CD4-positive, alpha-beta T cell treated with Interleukin-4 for 1 hour (primary cell): ENCODE measurements around the gene TSPAN6.

Experiments
- DNase-seq, 2 donors: peaks; one replicate each; pipeline ENCODE4 v3.0.0-alpha.2; 2020 to 2022

The TSPAN6 gene, protein sequence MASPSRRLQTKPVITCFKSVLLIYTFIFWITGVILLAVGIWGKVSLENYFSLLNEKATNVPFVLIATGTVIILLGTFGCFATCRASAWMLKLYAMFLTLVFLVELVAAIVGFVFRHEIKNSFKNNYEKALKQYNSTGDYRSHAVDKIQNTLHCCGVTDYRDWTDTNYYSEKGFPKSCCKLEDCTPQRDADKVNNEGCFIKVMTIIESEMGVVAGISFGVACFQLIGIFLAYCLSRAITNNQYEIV

DNA sequence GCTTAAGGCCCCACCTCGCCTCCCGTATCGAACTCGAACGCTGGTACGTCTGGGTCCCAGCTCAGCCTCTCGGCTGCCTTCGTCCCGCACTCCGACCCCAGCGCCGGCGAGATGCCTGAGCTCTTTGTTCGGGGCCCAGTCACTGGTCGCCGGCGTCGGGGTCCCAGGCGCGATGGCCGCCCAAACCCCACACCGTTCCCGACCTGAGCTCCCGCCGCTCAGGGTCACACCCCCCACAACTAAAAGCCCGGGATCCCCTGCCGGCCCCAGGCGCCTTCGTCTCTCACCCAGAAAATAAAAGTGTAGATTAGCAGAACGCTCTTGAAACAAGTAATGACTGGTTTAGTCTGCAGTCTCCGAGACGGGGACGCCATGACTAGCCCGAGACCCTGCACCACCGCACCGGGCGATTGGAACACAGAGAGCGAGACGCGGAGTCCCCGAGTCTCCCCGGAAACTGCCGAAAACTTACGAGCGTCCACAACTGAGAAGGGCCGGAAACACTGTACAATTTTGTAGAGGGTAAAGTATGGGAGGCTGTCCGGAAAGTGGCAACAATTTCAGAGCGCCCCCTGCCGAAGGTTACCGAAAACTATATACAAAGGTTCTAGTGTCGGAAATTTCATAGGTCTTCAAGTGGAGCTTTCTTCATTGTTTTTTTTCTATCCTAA is at the start of gene TSPAN6:
TSS of gene TSPAN6 (minus strand) at position 486 of the 671 bp plus-strand sequence. CDS start at position 374, 112 bp downstream.
- DNase-seq: peak; percentile 78 to 79

DNA sequence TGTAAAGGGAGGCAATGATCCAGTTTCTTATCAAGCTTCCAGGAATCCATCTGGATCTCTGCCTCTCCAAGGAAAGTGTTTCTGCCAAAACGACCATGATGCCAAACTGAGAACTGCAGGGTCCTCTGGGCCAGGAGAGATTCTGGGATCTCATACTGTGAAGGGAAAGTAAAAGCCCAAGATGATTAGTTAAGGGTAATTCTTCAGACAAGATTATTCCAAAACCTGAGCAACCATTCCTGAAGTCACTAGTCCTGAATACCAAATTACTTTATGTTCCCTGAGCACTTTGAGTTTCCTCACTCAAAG is 49.3 kb upstream of the TSPAN6 start:
- DNase-seq: no peak

DNA sequence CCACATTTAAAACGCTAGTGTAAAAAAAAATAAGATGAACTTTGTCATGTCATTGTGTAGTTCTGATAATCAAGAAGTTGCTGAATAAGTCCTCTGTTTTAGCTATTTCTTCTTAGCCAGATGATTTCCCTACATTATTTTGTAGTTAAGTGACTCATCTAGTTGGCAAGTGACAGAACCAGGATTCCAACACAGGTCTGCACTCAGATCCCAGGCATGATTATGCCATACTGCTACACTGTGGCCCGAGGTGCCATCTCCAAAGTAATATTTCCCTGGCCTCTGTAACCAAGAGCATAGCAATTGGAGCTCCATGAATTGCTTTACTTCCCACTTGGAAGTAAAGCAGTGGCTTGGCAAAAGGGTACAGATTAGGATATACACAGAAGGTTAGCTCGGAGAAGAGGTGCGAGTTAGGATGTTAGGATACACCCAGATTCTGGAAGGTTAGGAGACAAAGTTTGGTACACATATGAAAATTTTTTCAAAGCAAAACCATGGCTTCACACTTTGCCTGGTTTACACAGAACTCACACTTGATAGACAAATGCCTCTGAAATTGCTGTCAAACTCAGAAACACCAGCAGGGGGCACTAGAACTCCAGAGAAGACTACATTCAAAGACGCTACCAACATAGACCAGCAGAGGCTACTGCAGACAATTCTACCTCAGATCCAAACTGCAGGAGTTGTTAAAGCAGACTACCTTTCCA is 48.8 kb upstream of the TSPAN6 start:
- peak; percentile 66 to 69 for DNase-seq

DNA sequence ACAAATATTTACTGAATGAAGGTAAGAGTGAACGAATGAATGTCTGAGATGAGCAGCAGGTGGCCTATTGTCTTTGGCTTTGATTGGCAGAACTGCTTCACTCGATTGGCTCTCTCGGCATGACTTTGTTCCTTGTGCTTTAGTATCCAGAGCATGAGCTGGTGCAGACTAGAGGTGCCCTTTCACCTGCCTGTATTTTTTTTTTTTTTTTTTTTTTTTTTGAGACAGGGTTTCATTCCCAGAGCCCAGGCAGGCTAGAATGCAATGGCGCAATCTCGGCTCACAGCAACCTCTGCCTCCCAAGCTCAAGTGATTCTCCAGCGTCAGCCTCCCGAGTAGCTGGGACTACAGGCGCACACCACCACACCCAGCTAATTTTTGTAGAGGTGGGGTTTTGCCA is 46.3 kb upstream of the TSPAN6 start:
- DNase-seq: no peak

DNA sequence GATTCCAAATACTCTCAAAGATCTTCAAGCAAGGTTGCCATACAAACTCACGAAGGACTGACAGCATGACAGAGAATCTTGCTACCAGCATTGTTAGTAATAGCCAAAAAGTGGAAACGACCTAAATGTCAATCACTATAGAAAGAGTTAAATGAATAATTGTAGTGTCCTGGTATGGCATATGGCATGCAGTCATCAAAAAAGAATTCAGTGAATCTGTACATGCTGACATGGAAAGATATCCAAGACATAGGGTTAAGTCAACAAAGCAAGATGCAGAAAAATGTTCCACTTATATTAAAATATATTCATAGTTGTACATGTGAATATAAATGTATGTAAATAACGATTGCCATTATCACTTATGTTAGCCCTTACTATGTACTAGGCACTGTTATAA is 45.0 kb upstream of the TSPAN6 start:
- no peak for DNase-seq

DNA sequence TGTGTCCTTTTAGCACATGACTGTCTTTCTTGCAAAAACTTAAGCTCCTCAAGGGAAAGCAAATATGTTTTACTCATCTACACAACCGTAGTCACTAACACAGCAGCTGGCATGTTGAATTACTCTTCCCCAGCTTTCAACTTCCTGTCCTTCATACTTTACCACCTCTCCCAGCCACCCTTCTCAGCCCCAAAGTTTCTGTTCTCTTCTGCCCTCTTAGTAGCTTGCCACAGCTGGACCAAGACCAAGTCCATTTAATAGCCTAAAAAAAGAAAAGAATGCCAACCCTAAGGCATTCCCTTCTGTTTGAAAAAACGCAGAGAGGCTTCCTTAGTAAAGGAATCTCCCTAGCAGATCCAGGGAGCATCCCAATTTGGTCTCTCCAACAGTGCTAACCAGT is 44.1 kb upstream of the TSPAN6 start:
- no peak for DNase-seq

DNA sequence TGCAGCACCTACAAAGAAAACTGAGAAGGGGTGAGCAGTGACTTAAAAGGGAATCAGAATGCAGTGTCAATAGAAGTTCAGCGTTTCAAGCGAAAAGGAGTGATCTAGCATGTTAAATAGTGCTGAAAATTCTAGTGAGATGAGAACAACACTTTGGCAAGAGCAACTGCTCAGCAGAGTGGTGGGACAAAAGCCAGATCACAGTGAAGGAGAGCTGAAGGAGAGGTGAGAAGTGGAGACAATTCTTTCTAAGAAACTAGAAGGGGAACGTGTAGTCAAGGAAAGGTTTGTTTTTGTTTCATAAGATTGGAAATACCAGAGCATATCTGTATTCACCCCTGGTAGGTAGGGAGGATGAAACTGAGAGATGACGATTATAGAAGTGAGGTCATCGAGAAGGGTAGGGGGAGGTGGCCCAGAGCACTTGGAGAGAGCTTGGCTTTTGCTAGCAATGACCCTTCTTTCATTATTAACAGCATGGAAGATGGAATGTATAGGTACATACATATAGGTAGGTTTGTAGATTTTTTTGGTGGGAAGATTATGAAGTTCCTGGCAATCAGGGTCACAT is 41.1 kb upstream of the TSPAN6 start:
- DNase-seq: no peak

DNA sequence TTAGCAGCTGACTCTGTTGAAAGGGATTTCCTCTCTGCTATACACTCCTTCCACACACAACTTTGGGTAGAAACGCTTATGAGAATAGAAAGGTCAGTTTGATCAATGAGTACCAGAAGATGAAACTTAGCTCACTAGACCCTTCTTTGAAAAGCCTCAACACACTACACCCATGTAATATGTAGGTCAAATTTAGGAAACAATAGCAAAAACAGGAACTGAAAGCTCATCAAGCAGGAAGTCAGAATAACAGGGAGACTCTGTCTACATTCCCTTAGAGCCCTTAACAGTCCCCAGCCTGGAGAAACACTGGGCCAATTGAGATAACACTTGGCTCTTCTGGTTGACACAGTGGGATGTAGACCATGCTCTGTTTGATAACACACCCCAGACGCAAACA is 38.1 kb upstream of the TSPAN6 start:
- no peak for DNase-seq

DNA sequence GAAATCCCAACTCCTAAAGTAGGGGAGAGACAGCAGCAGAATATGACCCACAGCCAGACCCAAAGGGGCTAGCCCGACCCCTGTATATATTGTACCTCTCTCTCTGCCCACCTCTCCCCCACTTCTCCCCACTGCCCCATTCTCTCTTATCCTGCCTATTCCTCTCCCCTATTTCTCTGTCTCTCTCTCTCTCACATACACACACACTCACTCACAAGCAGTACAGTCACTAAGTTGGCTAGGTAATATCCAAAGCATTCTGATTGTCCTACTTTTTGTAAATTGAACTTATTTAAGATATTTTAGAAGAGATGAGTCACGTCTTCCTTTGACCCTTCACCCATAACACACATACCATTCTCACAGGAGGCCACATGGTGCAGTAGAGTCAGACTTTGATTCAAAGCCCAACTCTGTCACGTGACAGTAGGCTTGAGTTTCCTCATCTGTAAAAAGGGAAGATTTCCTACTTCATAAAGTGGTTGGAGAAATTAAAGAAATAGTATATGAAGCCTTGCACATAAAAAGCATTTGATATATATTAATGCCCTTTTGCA is 36.9 kb upstream of the TSPAN6 start:
- DNase-seq: no peak

DNA sequence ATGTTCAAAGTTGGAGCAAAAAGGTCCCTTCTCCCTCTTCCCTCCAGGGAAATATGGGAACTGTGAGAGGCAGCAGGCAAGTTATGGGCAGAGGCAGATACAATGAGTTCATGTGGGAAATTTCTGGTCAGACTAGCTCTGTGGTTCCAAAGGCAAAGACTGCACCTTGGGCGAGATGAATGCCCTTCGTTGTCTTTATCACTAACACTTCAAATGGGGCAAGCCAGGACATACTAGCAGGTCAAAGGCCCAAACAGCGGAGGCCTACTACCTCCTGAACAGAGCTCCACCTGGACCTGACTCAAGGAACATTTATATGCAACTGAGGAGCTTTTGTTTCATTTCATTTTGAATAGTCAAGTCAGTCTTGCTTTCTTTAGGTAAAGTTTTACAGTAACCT is 36.4 kb upstream of the TSPAN6 start:
- no peak for DNase-seq

DNA sequence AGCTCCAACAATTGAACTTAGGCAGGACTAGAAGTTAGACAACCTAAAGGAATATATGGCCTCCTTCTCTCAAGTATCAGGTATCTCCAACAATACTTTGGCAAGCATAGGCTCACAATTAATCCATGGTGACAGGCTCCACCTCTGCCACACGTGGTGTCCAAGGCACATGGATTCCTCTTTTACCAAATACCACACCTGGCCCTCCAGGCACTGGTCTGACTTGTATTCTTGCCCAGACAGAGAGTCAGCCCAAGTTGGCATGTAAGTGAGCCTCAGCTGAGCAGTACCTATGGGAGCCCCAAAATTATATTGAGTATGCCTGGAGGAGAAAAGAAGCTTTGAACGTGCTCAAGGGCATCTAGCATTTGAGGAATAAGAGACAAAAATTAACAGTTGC is 27.0 kb upstream of the TSPAN6 start:
- DNase-seq: no peak

DNA sequence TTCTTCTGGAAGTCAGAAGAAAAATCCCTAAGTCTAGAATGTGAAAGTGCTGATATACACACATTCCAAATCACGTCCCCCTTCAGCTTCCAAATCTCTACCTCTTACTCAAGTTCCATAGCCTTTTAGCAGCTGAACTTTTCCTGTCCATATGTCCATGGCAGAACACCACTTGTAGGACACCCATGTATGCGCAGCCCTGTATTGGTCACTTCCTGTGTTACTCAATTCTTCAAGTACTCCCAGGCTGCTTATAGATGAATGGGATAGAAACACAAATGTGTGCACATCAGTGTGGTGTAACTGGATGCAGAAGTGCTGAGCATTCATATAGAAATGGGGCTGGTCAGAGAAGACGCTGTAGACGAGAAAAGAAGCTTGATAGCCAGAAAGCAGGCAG is 26.2 kb upstream of the TSPAN6 start:
- DNase-seq: no peak

DNA sequence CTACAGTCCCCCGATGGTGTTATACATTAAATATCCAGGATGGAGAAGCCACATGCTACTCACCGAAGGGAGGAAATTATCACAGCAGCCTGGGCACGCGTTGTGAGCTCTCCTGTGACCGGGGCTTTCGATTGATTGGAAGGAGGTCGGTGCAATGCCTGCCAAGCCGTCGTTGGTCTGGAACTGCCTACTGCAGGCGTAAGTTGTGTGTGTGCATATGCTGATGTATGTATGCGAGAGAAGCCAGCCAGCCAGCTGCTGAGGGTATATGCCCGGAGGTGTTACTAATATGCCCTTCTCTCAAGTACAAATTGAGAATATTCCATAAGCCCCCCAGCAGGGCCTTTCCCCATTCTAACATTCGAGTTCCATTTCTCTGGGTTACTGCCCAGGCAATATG is 25.6 kb upstream of the TSPAN6 start:
- DNase-seq: no peak

DNA sequence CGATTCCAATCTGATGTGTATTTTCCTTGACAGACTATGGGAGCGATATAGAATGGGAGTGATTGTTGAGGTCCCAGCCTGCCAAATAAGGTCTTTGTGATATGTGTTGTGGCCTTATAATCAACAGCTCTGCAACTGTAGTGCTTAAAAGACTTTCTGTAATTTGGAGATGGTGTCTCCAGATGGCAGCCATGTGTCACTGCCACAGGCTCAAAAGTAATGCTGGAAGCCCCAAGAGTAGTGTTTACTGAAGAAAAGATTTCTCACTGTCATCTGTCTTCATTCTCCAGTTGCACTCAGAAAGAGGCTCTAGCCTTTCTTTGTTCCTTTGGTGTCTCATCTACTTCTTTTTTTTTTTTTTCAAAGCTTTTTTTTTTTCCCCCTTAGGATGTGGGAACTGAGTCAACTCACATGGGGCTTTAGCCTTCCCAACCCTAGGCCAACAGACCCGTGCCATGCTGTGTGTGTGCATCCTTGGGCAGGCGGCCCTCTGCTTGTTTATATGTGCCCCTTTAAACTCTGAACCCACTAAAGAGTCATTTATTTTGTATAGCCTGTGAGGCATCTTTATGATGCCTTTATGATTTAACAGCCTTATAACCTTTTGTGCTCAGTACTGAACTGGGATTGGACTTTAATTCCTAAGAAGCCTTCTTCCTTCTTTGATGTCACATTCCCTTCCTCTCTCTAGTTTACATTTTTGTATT is 23.0 kb upstream of the TSPAN6 start:
- no peak for DNase-seq

DNA sequence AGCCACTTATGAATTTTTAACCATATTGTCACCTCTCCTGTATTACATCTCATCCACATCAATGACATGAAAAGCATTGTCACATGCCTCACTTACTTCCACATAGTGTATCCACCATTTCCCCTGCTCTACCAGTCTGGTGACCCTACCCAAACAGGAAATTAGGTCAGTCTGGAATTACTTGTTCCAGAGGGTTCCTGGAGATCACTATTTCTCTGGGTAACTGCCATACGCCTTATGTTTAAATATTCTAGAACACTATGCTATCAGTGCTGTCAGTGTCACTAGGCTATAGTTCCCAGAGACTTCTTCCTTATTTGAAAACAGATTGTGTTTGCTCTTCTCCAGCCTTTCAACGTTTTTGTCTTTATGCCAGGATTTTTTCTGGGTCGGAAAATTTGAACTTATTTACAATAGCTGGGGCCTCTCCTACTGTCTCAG is 22.4 kb upstream of the TSPAN6 start:
- DNase-seq: no peak

DNA sequence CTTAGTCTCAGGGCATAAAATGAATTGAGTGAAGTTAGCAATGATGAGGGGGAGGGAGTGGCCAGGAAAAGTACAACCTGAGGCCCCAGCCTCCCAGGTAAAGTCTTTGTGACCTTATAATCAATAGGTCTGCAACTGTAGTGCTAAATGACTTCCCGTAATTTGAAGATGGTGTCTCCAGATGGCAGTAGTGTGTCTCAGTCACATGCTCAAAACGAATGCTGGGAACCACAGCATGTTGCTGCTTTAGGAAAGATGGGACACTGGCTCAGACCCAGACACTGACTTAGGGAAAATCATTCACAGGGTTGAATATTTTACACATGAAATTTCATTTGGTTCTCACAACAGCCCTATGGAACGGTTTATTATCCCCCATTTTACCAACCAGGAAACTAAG is 17.7 kb upstream of the TSPAN6 start:
- no peak for DNase-seq

DNA sequence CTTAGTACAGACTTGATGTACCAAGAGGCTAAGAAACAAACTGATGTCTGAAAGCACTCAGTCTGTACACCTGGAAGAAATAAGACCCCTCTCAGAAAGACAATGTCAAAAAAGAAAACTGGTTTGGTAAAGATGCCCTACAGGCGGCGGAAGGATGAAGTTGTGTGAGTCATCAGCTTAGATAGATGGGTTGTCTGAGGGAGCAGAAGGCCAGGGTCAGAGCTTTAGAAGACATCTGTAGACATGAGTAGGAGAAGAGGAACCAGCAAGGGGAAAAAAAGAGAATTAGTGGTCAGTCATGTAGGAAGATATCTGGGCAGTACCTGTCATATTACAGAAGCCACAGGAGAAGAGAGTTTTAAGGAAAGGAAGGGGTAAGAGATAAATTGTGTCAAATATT is 15.7 kb upstream of the TSPAN6 start:
- DNase-seq: no peak

DNA sequence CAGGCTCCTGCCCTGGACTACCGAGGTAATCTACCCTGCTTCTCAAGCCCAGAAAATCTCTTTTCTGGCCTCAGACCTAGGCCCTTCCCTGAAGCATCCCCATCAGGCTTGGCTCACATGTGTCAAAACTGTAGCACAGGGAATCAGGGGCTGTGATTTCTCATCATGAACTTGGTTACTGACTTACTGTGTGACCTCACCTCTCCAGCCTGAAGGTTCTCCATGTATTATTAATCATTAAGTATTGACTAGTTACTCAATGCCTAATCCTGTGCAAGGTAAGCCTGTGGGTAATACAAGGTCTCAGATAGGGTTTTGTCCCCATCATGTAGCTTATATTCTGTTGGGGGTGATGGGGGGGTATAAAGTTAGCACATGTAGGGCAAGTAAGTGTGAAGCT is 14.2 kb upstream of the TSPAN6 start:
- DNase-seq: no peak

DNA sequence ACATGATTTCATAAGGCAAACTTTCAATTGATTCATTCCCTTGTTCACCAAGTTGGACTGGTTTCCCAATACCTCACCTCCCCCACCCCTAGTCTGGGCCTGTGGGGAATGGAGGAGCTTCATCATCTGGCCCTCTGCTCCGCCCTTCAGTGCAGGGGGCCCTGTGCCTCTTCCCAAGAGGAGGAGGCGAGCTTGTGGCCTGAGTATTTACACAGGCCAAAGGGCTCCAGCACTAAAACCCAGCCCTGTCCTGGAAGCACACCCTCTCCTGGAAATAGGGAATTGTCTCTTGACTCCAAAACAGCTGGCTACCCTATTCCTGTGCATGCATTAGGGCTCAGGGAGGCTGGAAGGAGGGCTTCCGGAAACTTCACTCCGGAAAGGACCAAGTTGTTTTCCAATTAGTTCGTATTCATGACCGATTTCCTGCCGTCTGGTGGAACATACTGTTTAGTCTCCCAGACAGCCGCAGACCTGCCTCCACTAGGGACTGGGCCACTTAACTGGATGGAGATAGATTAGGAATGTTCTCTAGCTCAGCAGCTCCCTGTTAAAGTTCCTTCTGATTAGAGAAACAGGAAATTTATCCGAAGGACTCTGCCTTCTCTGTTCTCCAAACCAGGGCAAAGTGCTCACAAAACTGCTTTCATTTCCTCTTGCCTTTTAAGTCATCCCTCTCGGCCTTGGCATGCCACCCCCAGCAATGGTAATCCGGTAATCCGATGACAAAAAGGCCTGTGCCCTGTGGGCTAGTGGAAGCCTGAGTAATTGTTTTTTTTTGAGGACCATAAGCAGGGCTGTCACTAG is 13.1 kb upstream of the TSPAN6 start:
- no peak for DNase-seq

DNA sequence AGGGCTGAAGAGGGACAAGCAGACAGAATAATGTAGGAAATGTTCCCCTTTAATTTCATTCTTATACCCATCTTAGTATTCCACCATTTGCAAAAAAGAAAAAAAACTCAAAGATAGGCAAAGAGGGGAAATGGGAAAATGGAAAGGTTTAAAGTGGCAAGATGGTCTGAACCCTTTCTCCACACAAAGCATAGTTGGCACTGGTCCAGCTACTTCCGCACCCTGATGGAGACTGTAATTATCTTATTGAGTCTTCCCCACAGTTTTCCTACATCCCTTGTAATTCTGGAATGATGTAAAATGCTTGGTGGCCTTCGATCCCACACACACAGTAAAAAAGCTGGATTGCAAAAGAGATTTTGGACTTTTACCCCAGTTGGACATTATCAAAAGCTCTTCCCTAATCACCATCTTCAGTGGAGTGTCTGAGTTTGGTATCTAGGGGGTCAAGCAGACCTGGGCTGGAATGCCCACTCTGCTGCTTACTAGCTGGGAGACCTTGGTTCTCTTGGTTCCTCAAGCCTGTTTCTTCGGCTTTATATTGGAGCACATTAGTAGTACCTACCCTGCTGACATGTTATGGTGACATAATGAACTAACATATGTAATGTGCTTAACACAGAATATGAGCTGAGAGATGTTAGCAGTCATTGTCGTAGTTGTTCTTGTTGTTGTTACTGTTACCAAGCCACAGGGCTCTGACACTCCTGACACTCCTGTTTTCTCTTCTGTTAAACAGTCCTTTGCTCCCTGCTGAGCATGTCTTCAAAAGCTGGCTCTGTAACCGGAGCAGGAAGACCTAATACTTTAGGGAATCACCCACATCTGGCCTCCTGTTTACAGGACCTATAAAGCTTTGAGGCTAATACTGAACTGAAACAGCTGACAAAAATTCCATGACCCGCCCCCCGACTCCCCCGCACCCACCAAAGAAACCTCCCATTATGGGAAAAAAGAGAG is 12.1 kb upstream of the TSPAN6 start:
- no peak for DNase-seq

DNA sequence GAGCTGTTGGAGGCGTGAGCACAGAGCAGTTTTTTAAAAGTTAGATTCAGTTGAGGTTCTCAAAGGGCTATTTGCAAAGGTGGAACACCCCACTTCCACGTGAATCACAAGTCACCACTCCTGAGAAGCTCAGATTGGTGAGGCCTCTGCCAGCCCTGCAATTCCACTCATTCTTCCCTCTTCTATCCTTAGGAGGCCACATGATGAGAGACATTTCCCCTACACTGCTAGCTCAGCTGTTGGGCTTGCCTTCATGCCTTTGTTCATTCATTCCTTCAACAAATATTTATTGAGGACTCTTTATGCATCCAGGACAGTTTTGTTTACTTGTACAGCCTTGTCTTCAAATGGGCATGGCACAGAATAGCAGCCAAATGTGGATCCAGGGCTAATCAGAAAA is 11.1 kb upstream of the TSPAN6 start:
- no peak for DNase-seq
